T-helper 1 cell (primary cell): ENCODE results near the gene ITGB4.

Experiments used
- DNase-seq, 5 donors: peaks; one replicate each; pipeline ENCODE4 v3.0.0-alpha.2; 2012 to 2020
- total RNA-seq, 4 donors: gene quantifications; one replicate each; lab custom pipeline; 2026; lab: John Stamatoyannopoulos, UW

The ITGB4 gene
- 0 to 0.47 (median 0.25) reads per million in 4 donors for total RNA-seq

GRCh38 chr17:75720656-75721462 lies at the start of gene ITGB4:
Gene ITGB4 (plus strand): TSS chr17:75721459. CDS start chr17:75724704, 3,245 bp downstream.
- peak; percentile 38 to 72 (median 55) for DNase-seq

GRCh38 chr17:75672011-75672410 lies 49.2 kb upstream of the ITGB4 start:
- DNase-seq: no peak

GRCh38 chr17:75673487-75673886 lies 47.8 kb upstream of the ITGB4 start:
- DNase-seq: no peak

- DNase-seq: no peak
Measured at GRCh38 chr17:75676461-75676860, 44.8 kb upstream of the ITGB4 start.

- DNase-seq: no peak
Measured at GRCh38 chr17:75679706-75680211, 41.5 kb upstream of the ITGB4 start.

- no peak for DNase-seq
Measured at GRCh38 chr17:75680431-75680830, 40.8 kb upstream of the ITGB4 start.

- no peak for DNase-seq
Measured at GRCh38 chr17:75681289-75681688, 40.0 kb upstream of the ITGB4 start.

GRCh38 chr17:75683583-75683982 lies 37.7 kb upstream of the ITGB4 start:
- no peak for DNase-seq

GRCh38 chr17:75684249-75684648 lies 37.0 kb upstream of the ITGB4 start:
- no peak for DNase-seq

- DNase-seq: no peak
Measured at GRCh38 chr17:75684924-75685323, 36.3 kb upstream of the ITGB4 start.

- no peak for DNase-seq
Measured at GRCh38 chr17:75685499-75685898, 35.8 kb upstream of the ITGB4 start.

GRCh38 chr17:75688209-75688825 lies 32.9 kb upstream of the ITGB4 start:
- peak in 1 of 5 donors; percentile 24 for DNase-seq

- DNase-seq: peak in 3 of 5 donors; percentile 21 to 70 (median 48)
Measured at GRCh38 chr17:75689441-75689873, 31.8 kb upstream of the ITGB4 start.

- peak in 1 of 5 donors; percentile 35 for DNase-seq
Measured at GRCh38 chr17:75691371-75691791, 29.9 kb upstream of the ITGB4 start.

GRCh38 chr17:75691801-75692626 lies 29.2 kb upstream of the ITGB4 start:
- no peak for DNase-seq

- DNase-seq: no peak
Measured at GRCh38 chr17:75692976-75693375, 28.3 kb upstream of the ITGB4 start.

- no peak for DNase-seq
Measured at GRCh38 chr17:75693500-75694481, 27.5 kb upstream of the ITGB4 start.

- no peak for DNase-seq
Measured at GRCh38 chr17:75694536-75694935, 26.7 kb upstream of the ITGB4 start.

GRCh38 chr17:75695141-75695829 lies 26.0 kb upstream of the ITGB4 start:
- no peak for DNase-seq

GRCh38 chr17:75695830-75696271 lies 25.4 kb upstream of the ITGB4 start:
- DNase-seq: no peak
